HG03469 (cell line): Measurements from ENCODE around the gene KRTAP5-3.
"Not testable (repeated sequence)": the region's sequence is repeated elsewhere in the genome, so short reads cannot be mapped to it uniquely, and the experiment has no call there.

ENCODE experiments used
- ATAC-seq: cut with Tn5 transposase; IDR thresholded peaks from one replicate; pipeline ENCODE4 v1.9.1; 2021; ENCODE audit warnings: mild to moderate bottlenecking, moderate library complexity, moderate number of reproducible peaks; ENCODE audit not compliant: unreplicated experiment

KRTAP5-3 gene

DNA sequence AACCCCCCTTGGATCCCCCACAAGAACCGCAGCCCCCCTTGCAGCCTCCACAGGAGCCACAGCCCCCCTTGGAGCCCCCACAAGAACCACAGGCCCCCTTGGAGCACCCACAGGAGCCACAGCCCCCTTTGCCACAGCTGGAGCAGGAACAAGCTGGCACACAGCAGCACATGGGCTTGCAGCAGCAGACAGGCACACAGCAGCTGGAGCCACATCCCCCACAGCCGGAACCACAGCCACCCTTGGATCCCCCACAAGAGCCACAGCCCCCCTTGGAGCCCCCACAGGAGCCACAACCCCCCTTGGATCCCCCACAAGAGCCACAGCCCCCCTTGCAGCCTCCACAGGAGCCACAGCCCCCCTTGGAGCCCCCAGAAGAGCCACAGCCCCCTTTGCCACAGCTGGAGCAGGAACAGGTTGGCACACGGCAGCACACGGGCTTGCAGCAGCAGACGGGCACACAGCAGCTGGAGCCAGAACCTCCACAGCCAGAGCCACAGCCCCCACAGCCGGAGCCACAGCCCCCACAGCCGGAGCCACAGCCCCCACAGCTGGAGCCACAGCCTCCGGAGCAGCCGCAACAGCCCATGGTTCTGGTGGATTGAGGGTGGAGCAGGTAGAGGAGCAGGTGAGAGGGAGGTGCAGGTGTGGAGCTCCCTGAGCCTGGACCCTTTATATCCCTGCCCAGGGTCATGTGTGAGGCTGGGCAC, 23.4 kb downstream of the KRTAP5-3 start, which contains the start of gene KRTAP5-1:
Gene KRTAP5-1, minus strand, starts transcription at position 623 of the 710 bp plus-strand sequence. Its CDS starts 34 bp downstream, at position 589.
- not testable (repeated sequence) for ATAC-seq

DNA sequence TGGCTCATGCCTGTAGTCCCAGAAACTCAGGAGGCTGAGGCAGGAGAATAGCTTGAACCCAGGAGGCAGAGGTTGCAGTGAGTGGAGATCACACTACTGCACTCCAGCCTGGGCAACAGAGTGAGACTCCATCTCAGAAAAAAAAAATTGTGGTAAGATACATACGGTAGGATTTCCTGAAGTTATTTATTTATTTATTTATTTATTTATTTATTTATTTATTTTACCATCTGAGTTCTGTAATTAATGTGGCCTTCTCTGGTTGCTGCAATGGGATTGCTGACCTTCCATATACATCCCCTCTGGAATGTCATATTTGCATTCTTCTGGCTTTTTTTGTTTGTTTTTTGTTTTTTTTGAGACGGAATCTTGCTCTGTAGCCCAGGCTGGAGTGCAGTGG, 25.4 kb downstream of the KRTAP5-3 start:
- ATAC-seq: not testable (repeated sequence)

DNA sequence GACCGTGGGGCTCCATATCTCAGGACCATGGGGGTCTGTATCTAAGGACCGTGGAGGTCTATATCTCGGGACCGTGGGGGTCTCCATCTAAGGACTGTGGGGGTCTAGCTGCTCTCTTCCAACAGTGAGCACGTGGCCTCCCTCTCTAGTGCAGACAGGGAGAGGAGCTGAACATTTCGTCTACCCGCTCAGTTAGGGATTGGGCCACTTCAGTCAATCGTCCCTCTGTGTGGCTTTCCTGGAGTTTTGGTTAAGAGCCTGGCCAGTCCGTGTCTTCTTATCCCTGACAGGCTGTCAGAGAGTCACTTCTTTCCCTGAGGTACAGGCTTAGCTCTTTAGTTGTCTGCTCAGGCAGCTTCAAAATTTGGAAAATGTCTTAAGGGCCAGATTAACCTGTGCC, 26.3 kb downstream of the KRTAP5-3 start:
- ATAC-seq: no peak

DNA sequence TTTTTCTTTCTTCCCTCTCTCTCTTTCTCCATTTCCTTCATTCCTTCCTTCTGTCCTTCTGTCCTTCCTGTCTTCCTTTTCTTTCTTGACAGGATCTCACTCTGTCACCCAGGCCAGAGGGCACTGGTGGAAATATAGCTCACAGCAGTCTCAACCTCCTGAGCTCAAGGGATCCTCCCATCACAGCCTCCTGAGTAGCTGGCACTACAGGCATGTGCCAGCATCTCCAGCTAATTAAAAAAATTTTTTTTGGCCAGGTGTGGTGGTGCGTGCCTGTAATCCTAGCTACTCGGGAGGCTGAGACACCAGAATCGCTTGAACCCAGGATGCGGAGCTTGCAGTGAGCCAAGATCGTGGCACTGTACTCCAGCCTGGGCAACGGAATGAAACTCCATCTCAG, 31.4 kb downstream of the KRTAP5-3 start:
- ATAC-seq: no peak

DNA sequence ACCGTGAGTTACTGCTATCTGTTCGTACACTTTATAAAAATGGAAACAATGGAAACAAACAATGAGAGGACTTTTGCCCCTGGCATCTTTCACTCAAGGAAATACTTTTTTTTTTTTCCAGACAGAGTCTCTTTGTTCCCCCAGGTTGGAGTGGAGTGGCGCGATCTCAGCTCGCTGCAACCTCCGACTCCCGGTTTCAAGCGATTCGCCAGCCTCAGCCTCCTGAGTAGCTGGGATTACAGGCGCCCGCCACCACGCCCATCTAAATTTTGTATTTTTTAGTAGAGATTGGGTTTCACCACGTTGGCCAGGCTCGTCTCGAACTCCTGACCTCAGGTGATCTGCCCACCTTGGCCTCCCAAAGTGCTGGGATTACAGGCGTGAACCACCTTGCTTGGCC, 32.5 kb downstream of the KRTAP5-3 start:
- not testable (repeated sequence) for ATAC-seq

DNA sequence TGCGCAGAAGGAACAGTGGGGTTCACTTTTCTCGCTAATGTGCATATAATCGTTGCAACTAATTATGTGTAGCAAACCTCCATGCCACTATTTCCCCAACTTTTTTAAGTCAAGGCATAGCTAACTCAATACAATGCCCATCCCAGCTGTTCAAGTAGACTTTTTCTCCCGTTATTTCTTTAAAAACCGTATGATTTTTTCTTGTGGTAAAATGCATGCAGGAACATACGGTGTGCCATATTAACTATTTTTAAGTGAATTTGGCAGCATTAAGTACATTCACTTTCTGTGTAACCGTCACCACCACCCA, 33.4 kb downstream of the KRTAP5-3 start:
- no peak for ATAC-seq

DNA sequence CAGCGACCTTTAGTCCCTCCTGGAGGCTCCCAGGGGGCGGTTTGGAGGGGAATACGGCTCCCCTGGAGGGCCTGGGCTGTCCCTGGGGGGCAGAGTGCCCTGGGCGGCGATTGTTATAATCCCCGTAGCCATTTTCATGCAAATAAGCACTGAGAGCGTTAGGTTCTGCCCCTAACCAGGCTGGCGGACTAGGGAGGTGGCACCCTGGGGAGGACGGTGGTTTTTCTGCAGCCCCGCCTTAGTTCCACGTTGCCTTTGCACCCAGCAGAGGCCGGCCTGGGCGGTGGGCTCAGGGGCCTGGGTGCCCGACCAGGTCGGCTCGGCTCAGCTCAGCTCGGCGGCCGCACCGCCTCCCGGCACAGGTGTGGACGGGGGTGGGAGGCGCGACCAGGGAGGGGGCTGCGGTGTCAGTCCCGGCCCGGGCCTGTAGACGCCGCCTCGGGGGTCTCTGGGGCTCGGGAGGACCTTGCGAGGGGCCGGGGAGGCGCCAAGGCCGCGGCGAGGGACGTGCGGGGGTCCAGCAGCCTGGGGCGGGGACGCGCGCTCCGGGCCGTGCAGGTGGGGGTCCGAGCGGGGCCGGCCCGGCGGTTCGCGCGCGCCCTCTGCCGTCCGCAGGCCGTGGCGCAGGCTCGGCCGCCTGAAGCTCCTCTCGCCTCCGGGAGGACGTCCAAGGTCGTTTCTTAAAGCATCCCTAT, 33.9 kb downstream of the KRTAP5-3 start:
- ATAC-seq: no peak

DNA sequence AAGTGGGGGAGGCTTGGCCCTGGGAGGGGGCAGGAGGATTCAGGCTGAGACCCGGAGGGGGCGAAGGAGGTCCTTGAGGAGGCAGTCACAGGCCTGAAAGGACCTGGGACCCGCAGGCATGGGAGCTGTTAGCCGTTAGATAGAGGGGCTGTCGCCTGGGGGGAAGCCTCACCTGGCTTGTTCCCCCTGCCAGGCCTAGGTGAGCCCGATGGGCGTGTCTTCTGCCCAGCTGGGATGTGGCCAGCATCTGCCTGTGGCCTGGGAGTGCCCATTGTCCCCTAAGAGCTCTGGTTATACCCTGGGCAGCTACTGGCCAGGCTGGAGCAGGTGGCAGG, 34.4 kb downstream of the KRTAP5-3 start:
- ATAC-seq: no peak

DNA sequence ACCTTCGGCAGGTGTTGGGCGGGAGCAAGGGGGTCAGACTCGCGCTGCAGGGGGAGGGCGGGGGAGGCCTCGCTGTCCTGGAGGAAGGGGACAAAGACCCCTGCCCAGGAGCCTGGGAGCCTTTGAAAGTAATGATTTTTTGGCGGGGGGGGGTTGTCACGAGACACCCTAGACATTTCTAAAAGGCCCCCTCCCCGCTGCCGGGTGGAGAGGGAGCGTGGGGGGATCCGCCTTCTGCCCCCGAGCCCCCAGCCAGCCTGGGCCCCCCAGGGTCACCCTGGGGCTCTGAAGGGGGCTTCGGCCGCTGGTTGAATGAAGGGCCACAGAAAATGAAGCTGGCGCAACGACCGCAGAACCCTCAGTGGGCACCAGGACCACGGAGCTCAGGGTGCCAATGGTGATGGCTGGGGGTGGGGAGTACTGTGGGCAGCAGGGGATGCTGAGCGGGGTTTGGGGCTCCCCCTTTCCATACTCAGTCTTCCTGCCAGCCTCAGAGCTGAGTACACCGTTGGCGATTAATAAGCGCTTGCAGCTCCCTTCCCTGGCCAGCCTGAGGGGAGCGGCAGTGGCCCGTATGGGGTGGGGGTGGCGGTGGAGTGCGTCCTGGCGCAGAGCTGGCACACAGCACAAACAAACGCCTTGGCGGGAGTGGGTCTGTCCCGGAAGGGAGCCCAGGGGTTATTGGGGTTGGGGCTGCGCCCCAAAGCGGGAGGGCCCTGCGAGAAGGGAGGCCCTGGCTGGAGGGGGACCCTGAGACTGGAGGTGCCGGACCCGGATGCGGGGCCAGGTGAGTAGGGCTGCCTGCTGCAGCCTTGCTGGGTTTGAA, 35.0 kb downstream of the KRTAP5-3 start:
- no peak for ATAC-seq

DNA sequence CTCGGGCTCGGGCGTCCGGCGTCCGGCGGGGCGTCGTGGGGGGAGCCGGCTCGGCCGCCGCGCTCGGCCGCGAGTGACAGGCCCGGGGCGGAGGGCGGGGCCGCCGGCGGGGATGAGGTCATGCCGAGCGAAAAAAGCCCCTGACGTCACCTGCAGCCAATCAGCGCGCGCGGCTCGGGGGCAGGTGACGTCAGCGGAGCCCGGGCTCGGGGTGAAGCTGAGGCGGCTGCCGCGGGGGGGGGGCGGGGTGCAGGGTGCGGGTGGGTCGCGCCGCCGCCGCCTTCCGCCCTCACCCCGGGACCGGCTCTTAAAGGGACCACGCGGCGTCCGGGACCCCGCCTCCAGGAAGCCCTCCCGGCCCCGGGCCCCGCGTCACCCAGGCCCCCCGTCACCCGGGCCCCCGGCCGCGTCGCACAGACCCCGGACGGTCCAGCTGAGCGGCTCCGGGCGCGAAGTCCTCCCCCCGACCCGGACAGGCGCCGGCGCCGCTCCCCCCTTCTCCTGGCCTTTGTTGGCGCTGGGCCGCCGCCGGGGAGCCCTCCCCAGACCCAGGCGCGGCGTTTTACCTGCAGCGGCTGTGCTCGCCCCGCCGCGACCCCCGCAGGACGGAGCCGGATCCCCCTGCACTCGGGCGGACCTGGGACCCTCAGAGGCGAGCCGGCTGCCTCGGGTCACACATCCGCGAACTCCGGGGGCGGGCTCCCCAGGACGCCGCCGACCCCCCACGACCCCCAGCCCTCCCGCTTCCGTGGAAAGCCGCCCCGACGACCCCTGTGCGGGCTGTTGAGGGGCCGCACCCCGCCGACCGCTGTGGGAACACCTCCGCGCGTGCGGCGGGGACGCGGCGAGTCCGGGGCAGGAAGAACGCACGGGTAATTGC, 35.8 kb downstream of the KRTAP5-3 start, which contains the start of gene DUSP8:
Gene DUSP8, minus strand, starts transcription at position 75 of the 880 bp plus-strand sequence. CDS start 6,445 bp downstream, outside the sequence.
- ATAC-seq: no peak

DNA sequence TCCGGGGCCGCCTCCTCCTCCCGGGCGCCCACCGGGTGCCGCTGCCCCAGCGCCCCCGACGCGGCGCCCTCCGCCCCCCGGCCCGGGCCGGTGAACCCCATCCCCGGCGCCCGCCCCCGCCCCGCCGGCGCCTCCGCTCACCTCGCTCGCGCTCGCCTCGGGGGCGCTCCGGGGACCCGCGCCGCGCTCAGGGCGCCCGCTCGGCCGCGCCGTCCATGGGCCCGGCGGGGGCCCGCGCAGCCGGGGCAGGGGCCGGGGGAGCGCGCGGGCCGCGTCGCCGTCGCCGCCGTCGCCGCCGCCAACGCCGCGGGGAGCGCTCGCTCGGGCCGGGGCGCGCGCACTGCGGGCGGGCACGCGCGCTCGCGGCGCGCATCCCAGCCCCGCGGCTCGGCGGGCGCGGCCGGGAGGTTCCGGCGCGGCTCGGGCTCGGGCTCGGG, 36.5 kb downstream of the KRTAP5-3 start:
- no peak for ATAC-seq

DNA sequence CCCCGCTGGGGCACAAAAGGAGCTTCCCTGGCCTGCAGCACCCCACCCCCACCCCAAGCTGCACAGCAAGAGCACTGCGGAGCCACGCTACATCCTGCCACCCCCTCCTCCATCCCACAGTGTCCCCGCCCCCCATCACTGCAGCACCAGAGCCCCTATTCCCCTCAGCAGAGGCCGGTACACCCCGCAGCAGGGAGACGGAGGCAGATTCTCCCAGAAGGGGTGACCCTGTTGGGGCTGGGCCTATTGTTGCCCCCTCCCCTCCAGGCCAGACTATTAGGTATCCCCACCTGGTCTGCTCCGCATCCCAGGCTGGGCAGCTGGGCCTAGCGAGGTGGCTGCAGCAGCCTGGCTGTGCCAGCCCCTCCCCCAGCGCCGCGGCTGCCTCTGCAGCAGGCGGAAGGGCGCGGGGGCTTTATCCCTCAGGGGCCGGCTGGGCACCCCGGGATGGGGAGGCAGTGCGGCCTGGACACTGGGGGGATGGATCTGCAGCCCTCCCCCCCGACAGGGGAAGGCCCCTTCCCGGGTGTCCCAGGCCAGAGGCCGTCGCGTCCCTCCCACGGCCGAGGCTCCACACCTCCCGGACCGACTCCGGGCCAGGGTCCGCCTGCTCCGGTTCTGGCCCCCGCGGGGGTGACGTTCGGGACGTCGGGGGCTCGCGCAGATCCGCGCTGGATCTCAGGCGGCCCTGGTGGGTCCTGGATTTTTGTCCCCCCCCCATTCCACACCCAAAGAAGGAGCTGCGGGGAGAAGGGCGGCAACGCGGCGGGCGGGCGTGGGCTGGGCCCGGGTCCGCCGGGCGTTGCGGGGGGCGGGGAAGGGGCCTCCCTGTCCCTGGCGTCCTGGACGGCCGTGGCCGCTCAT, 37.1 kb downstream of the KRTAP5-3 start:
- ATAC-seq: no peak

DNA sequence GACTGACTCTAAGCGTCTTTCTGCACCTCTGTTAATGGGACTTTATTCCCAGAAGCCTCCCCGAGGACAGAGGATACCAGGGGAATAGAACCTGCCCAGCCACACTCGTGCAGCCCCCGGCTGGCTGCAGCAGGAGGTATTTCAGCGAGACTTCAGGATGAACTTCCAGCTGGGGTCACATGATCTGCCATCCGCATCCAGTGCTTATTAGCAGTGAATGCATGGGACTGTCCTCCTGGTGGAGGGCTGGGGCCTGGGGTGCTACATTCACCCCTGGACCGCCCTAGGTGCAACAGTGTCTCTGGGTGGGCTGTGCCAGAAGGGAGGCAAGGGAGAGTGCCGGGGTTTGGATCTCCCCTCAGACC, 37.8 kb downstream of the KRTAP5-3 start:
- no peak for ATAC-seq

DNA sequence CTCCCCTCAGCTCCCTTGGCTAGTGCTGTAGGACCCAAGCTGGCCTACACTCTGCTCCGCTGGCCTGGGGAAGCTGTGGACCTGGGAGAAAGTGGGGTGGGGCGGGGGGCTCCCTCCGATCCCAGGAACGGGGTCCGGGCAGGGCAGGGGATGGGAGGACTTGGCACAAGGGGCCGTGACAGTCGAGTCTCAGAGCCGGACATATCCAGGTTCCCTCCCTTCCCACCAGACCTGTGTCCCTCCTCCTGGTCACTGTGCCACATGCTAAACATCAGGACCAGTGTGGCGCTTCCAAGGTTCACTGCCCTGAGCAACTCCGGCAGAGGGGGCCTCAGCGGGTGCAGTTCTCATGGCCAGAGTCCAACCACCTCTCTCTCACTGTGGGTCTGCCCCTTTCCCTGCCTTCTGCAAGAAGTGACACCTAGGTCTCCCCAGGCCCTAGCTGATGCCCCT, 38.2 kb downstream of the KRTAP5-3 start:
- ATAC-seq: no peak

DNA sequence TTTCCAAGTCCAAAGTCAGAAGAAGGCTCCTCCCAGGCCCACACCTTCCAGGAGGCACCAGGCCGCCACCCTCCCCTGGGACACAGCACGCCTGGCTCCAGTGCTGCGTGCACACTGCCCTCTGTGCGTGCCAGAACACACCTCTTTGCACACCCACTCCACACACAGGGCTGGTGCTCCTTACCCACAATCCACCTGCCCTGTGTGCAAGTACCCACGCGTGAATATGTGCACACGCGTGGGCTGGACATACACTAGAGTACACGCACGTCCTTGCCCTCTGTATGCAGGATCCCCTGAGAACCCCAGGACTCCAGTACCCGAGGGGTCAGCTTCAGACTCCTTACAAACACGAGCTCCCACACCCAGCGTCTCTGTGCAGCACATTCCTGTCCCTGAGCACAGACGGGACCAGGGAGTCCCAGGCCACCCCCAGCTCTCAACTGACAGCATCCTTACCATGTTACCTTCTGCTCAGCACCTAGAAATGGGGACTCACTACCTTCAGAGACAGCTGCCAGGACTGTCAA, 38.9 kb downstream of the KRTAP5-3 start:
- no peak for ATAC-seq

DNA sequence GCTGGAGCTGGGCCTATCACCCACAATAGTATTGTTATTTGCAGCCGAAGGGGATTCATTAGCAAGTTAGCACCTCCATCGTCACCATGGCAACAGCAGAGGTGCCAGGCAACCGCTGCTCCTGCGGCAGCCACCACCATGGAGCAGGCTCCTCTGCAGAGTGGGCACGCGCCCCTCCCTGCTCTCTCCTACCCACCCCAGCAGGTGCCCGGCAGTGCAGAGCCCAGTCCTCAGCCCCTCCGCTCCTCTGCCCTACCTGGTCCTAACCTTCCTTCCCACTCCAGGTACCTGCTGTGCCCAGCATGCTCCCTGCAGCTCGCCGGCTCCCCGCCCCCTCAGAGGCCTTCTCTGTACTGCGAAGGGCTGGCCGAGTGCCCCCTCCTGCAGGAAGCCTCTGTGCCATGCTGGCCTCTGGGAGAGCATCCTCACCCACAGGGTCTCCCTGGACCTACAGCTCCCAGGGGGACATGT, 39.8 kb downstream of the KRTAP5-3 start:
- no peak for ATAC-seq

DNA sequence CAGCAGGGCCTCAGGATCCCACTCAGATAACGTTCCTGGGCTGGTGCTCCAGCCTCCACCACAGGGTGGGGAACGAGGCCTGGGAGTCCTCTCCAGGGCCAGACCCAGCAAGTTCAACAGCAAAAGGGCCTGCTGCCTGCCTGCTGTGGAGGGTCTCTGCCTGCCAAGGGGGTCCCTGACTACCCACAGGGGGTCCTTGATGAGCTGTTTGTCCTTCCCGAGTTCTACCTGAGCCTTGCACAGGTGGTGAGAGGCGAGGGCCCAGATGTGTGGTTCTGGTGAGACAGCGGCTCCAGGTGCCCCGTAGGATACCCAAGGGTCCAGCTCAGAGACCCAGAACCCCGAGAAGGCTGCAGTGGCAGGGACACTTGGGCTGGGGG, 40.6 kb downstream of the KRTAP5-3 start:
- no peak for ATAC-seq

DNA sequence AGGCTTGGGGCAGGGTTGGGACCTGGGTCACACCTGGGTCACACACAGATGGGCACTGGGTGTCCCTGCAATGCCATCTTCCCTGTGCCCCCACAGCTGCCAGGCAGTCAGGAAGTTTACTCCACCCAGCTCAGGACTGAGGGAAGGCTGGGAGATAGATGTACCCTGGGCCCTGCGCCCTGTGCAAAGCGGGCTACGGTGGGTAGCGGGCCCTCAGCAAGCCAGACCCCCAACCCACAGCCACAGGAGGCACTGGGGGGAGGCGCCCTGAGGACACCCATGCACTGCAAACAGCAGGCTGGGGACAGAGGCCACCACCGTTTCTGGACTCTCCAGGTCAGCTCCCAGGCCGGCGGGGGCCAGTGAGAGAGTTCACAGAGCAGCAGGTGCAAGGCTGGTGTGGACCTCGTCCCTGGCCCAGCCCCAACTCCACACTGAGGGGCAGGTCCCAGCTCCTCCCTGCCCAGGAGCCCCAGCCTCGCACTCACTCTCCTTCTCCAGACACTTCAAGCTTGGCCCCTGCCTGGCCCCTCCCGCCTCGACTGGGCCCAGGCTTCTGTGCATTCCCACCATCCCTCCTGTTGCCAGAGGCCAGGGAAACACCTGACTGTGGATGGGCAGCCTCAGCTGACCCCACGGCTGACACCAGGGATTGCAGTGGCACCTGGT, 41.1 kb downstream of the KRTAP5-3 start:
- ATAC-seq: no peak
